HepG2 (cell line): Measurements from ENCODE around the gene ROCK1. TPM values are rescaled to one million over a fixed set of nuclear protein-coding genes. Genes with fewer than 3 reads are reported as not detected.

ENCODE experiments used
- ATM ChIP-seq: fragments of 450-650 bp; IDR thresholded peaks from 2 replicates; pipeline ENCODE4 v1.7.1; 2017; ENCODE audit warnings: mild to moderate bottlenecking, borderline replicate concordance
- BHLHE40 ChIP-seq: IDR thresholded peaks from 2 replicates; pipeline ENCODE4 v1.6.1; 2011; ENCODE audit warnings: low read length, improper control_type of control experiment
- CBX1 ChIP-seq: IDR thresholded peaks from one replicate; pipeline ENCODE4 v1.6.1; 2016; ENCODE audit warnings: antibody characterized with exemption, low read depth
- DNMT1 ChIP-seq: sonication (generic); formaldehyde crosslinking; IDR thresholded peaks from 2 replicates; pipeline ENCODE4 v1.5.1; 2020; ENCODE audit warnings: mild to moderate bottlenecking, missing genetic modification reagents
- GFI1 ChIP-seq: sonication (generic); formaldehyde crosslinking; IDR thresholded peaks from 2 replicates; pipeline ENCODE4 v1.5.0; 2020; ENCODE audit warnings: missing genetic modification reagents, mild to moderate bottlenecking, borderline replicate concordance
- HNF4A ChIP-seq: sonication (generic); formaldehyde crosslinking; IDR thresholded peaks from 2 replicates; pipeline ENCODE4 v1.4.0; 2020; ENCODE audit warnings: missing genetic modification reagents
- MBD4 ChIP-seq: IDR thresholded peaks from 2 replicates; pipeline ENCODE4 v1.6.1; 2012; ENCODE audit warnings: low read length, inconsistent platforms, borderline replicate concordance
- MED1 ChIP-seq: sonication (generic); formaldehyde crosslinking; IDR thresholded peaks from 2 replicates; pipeline ENCODE4 v1.4.0; 2020; ENCODE audit warnings: missing genetic modification reagents
- MEIS2 ChIP-seq: sonication (generic); formaldehyde crosslinking; IDR thresholded peaks from 2 replicates; pipeline ENCODE4 v1.9.0; 2021; ENCODE audit warnings: mild to moderate bottlenecking, missing genetic modification reagents
- RARA ChIP-seq: IDR thresholded peaks from 2 replicates; pipeline ENCODE4 v1.6.1; 2016; ENCODE audit warnings: missing genetic modification reagents, missing compliant biosample characterization
- ZNF337 ChIP-seq: sonication (generic); formaldehyde crosslinking; IDR thresholded peaks from 2 replicates; pipeline ENCODE4 v1.5.1; 2020; ENCODE audit warnings: missing genetic modification reagents, low read depth, mild to moderate bottlenecking, borderline replicate concordance
- ZNF430 ChIP-seq: sonication (generic); formaldehyde crosslinking; IDR thresholded peaks from 2 replicates; pipeline ENCODE4 v1.9.0; 2021; ENCODE audit warnings: mild to moderate bottlenecking, missing genetic modification reagents
- ZNF607 ChIP-seq: sonication (generic); formaldehyde crosslinking; IDR thresholded peaks from 2 replicates; pipeline ENCODE4 v1.5.1; 2020; ENCODE audit warnings: missing genetic modification reagents, mild to moderate bottlenecking, borderline replicate concordance
- ZNF614 ChIP-seq: IDR thresholded peaks from 2 replicates; pipeline ENCODE4 v1.6.1; 2018; ENCODE audit warnings: missing biosample characterization, missing genetic modification reagents, inconsistent platforms, borderline replicate concordance
- ZNF703 ChIP-seq: sonication (generic); formaldehyde crosslinking; IDR thresholded peaks from 2 replicates; pipeline ENCODE4 v1.5.1; 2020; ENCODE audit warnings: missing genetic modification reagents, mild to moderate bottlenecking, moderate library complexity, borderline replicate concordance
- ZNF747 ChIP-seq: sonication (generic); formaldehyde crosslinking; IDR thresholded peaks from 2 replicates; pipeline ENCODE4 v1.8.1; 2023; ENCODE audit warnings: missing genetic modification reagents, mild to moderate bottlenecking, borderline replicate concordance
- ZSCAN9 ChIP-seq: IDR thresholded peaks from 2 replicates; pipeline ENCODE4 v1.6.1; 2016; ENCODE audit warnings: borderline replicate concordance
- polyA plus RNA-seq, 8 experiments: library from polyadenylated mRNA; depleted of rRNA in 3 of 8; stranded (reverse) in 7 of 8; unstranded in 1 of 8; fragments of >200 nt; fragmentation: Illumina TruSeq in 4 of 8; extraction: Trizol in 4 of 8; gene quantifications; 2 replicates each; pipeline versions ENCODE4 v1.2.1 to v1.2.3, GENCODE V29; 2011 to 2016; ENCODE audit warnings: low read depth in 4 of 8, missing spikeins in 1 of 8, mixed read lengths in 1 of 8; ENCODE audit not compliant: insufficient read depth in 1 of 8
- total RNA-seq, 5 experiments: library from RNA; depleted of rRNA; stranded (reverse); fragments of >200 nt; fragmentation: Illumina TruSeq; extraction: Trizol; gene quantifications; 2 replicates each; pipeline ENCODE4 v1.2.3, GENCODE V29; 2016; ENCODE audit warnings: low read depth in 1 of 5
- TF ChIP-seq, protein P1 (sequence below): sonication (generic); formaldehyde crosslinking; IDR thresholded peaks from 2 replicates; pipeline ENCODE4 v1.9.0; 2021; ENCODE audit warnings: missing genetic modification reagents, mild to moderate bottlenecking, borderline replicate concordance
- TF ChIP-seq, protein P2 (sequence below): sonication (generic); formaldehyde crosslinking; IDR thresholded peaks from 2 replicates; pipeline ENCODE4 v1.5.1; 2020; ENCODE audit warnings: missing genetic modification reagents, mild to moderate bottlenecking, borderline replicate concordance
- TF ChIP-seq, protein P3 (sequence below): sonication (generic); formaldehyde crosslinking; IDR thresholded peaks from 2 replicates; pipeline ENCODE4 v1.8.0; 2022; ENCODE audit warnings: low read depth, missing genetic modification reagents
- TF ChIP-seq, protein P4 (sequence below): sonication (generic); formaldehyde crosslinking; IDR thresholded peaks from 2 replicates; pipeline ENCODE4 v1.4.0; 2020; ENCODE audit warnings: mild to moderate bottlenecking, missing genetic modification reagents
- TF ChIP-seq, protein P5 (sequence below): sonication (generic); formaldehyde crosslinking; IDR thresholded peaks from 2 replicates; pipeline ENCODE4 v1.5.1; 2020; ENCODE audit warnings: mild to moderate bottlenecking, missing genetic modification reagents, moderate library complexity
- TF ChIP-seq, protein P6 (sequence below): sonication (generic); formaldehyde crosslinking; IDR thresholded peaks from 2 replicates; pipeline ENCODE4 v1.9.0; 2021; ENCODE audit warnings: missing genetic modification reagents, mild to moderate bottlenecking, borderline replicate concordance

The ROCK1 gene
- total and polyA plus RNA-seq, 2 of the 13 experiments (the other 11 are each of a cell fraction or from before 2014, with no cell fraction given) = 10.5 to 27.2 TPM

DNA sequence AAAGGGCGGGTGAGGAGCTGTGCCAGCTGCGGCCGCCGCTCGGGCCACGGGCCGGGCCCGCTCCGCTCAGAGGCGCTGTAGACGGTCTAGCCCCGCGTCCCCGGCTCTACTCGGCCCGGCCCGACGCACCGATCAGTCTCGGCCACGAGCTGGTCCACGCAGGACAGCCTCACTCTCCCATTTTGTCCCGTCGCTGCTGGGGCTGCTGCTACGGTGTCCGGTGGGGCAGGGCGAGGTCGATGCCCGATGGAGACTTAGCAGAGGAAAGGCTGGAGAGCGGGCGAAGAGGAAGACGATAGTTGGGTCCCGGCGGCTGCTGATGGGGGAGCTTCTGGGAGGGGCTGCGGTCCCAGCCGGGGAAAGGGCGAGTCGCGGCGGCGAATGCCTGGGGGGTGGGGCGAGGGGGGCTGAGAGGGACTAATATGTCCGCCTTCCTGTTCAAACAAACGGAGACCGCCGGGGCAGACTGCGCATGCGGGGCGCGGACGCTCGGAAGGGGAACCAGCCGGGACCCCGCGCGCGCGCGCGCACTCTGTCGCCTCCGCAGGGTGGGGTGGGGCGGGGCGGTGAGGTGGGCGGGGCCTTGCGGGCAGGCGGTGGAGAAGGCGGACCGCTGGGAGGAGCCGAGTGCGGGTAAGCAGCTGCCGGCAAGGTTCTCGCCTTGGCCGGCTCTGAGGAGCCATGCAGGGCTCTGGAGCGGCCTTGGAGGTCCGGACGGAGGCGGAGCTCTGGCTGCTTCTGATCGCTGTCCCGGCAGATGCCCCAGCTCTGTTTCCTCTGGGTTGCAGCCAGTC lies at the start of gene ROCK1 (continued):
- TF ChIP-seq ZNF607 (peak; percentile 30; the same call in 1 of the 2 replicates), MBD4 (no peak), ZNF703 (CRISPR knock-in tag) (no peak), ZNF614 (CRISPR knock-in tag) (no peak), CBX1 (no peak), ZNF430 (CRISPR knock-in tag) (0 out of 2 replicates have a peak, but pooled peaks have one; percentile 40), HNF4A (CRISPR knock-in tag) (no peak), MED1 (CRISPR knock-in tag) (no peak), ZNF747 (CRISPR knock-in tag) (no peak), MEIS2 (peak; percentile 71; the same call in 1 of the 2 replicates), ZSCAN9 (CRISPR knock-in tag) (no peak), GFI1 (CRISPR knock-in tag) (no peak), ATM (no peak), BHLHE40 (no peak), ZNF337 (CRISPR knock-in tag) (no peak; the same call in 1 of the 2 replicates), DNMT1 (CRISPR knock-in tag) (no peak), RARA (CRISPR knock-in tag) (0 out of 2 replicates have a peak, but pooled peaks have one; percentile 3)
- TF ChIP-seq, protein P1, sequence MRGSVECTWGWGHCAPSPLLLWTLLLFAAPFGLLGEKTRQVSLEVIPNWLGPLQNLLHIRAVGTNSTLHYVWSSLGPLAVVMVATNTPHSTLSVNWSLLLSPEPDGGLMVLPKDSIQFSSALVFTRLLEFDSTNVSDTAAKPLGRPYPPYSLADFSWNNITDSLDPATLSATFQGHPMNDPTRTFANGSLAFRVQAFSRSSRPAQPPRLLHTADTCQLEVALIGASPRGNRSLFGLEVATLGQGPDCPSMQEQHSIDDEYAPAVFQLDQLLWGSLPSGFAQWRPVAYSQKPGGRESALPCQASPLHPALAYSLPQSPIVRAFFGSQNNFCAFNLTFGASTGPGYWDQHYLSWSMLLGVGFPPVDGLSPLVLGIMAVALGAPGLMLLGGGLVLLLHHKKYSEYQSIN = no peak
- TF ChIP-seq, protein P2, sequence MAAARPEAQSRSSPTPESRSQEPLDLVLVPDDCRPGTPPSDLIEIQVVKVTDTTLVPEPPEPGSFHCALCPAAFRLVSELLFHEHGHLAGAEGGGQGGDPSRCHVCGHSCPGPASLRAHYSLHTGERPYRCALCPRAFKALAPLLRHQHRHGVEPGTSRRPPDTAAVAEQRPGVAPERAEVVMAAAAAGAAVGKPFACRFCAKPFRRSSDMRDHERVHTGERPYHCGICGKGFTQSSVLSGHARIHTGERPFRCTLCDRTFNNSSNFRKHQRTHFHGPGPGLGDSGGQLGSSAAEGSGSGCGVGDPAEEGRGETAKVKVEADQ (CRISPR knock-in tag) = no peak
- TF ChIP-seq, protein P3, sequence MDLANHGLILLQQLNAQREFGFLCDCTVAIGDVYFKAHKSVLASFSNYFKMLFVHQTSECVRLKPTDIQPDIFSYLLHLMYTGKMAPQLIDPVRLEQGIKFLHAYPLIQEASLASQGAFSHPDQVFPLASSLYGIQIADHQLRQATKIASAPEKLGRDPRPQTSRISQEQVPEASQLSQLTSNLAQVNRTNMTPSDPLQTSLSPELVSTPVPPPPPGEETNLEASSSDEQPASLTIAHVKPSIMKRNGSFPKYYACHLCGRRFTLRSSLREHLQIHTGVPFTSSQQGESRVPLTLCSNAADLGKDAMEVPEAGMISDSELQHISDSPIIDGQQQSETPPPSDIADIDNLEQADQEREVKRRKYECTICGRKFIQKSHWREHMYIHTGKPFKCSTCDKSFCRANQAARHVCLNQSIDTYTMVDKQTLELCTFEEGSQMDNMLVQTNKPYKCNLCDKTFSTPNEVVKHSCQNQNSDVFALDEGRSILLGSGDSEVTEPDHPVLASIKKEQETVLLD = no peak
- TF ChIP-seq, protein P4, sequence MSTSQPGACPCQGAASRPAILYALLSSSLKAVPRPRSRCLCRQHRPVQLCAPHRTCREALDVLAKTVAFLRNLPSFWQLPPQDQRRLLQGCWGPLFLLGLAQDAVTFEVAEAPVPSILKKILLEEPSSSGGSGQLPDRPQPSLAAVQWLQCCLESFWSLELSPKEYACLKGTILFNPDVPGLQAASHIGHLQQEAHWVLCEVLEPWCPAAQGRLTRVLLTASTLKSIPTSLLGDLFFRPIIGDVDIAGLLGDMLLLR = no peak
- TF ChIP-seq, protein P5, sequence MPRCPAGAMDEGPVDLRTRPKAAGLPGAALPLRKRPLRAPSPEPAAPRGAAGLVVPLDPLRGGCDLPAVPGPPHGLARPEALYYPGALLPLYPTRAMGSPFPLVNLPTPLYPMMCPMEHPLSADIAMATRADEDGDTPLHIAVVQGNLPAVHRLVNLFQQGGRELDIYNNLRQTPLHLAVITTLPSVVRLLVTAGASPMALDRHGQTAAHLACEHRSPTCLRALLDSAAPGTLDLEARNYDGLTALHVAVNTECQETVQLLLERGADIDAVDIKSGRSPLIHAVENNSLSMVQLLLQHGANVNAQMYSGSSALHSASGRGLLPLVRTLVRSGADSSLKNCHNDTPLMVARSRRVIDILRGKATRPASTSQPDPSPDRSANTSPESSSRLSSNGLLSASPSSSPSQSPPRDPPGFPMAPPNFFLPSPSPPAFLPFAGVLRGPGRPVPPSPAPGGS (CRISPR knock-in tag) = no peak
- TF ChIP-seq, protein P6, sequence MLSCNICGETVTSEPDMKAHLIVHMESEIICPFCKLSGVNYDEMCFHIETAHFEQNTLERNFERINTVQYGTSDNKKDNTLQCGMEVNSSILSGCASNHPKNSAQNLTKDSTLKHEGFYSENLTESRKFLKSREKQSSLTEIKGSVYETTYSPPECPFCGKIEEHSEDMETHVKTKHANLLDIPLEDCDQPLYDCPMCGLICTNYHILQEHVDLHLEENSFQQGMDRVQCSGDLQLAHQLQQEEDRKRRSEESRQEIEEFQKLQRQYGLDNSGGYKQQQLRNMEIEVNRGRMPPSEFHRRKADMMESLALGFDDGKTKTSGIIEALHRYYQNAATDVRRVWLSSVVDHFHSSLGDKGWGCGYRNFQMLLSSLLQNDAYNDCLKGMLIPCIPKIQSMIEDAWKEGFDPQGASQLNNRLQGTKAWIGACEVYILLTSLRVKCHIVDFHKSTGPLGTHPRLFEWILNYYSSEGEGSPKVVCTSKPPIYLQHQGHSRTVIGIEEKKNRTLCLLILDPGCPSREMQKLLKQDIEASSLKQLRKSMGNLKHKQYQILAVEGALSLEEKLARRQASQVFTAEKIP (CRISPR knock-in tag) = no peak
